Smooth muscle cell (in vitro differentiated cells): Measurements from ENCODE around the gene TRIM61. TPM values are rescaled to one million over a fixed set of nuclear protein-coding genes. Genes with fewer than 3 reads are reported as not detected.
"Not testable (repeated sequence)": the region's sequence is repeated elsewhere in the genome, so short reads cannot be mapped to it uniquely, and the experiment has no call there.

ENCODE experiments used
- DNase-seq: peaks from one replicate; lab custom pipeline; 2025; ENCODE audit not compliant: unreplicated experiment; lab: John Stamatoyannopoulos, UW
- H2AFZ ChIP-seq: fragments of 200-600 bp; sonication (generic); 2 replicates; pipeline ENCODE4 v1.6.0; 2016; ENCODE audit warnings: antibody characterized with exemption, low read depth, mild to moderate bottlenecking
- H3F3A ChIP-seq: fragments of 200-600 bp; sonication (generic); 2 replicates; pipeline ENCODE4 v1.6.0; 2017; ENCODE audit warnings: antibody characterized with exemption, low read depth
- H3K27ac ChIP-seq: fragments of 200-600 bp; sonication (generic); 2 replicates; pipeline ENCODE4 v1.5.1; 2016; ENCODE audit warnings: low read depth, mild to moderate bottlenecking
- H3K27me3 ChIP-seq: fragments of 200-600 bp; sonication (generic); 2 replicates; pipeline ENCODE4 v1.6.1; 2016; ENCODE audit warnings: low read depth, mild to moderate bottlenecking
- H3K36me3 ChIP-seq: fragments of 200-600 bp; sonication (generic); 2 replicates; pipeline ENCODE4 v1.5.1; 2016; ENCODE audit warnings: low read depth
- H3K4me1 ChIP-seq: fragments of 200-600 bp; sonication (generic); 2 replicates; pipeline ENCODE4 v1.5.1; 2016; ENCODE audit warnings: low read depth
- H3K4me2 ChIP-seq: fragments of 200-600 bp; sonication (generic); 2 replicates; pipeline ENCODE4 v1.6.0; 2016; ENCODE audit warnings: mild to moderate bottlenecking
- H3K4me3 ChIP-seq: fragments of 200-600 bp; sonication (generic); 2 replicates; pipeline ENCODE4 v1.5.1; 2016; ENCODE audit warnings: mild to moderate bottlenecking
- H3K79me2 ChIP-seq: fragments of 200-600 bp; sonication (generic); 2 replicates; pipeline ENCODE4 v1.6.0; 2016; ENCODE audit warnings: low read depth, mild to moderate bottlenecking
- H3K9ac ChIP-seq: fragments of 200-600 bp; sonication (generic); 2 replicates; pipeline ENCODE4 v1.6.0; 2016; ENCODE audit warnings: low read depth
- H3K9me3 ChIP-seq: fragments of 200-600 bp; sonication (generic); replicated peaks from 2 replicates; pipeline ENCODE4 v1.5.1; 2016; ENCODE audit warnings: low read depth
- H4K20me1 ChIP-seq: fragments of 200-600 bp; sonication (generic); 2 replicates; pipeline ENCODE4 v1.6.0; 2016; ENCODE audit warnings: low read depth
- CTCF ChIP-seq: fragments of 200-600 bp; sonication (generic); IDR thresholded peaks from 2 replicates; pipeline ENCODE4 v1.5.1; 2017; ENCODE audit warnings: borderline replicate concordance, mild to moderate bottlenecking, antibody characterized with exemption; ENCODE audit not compliant: insufficient read depth, poor library complexity, severe bottlenecking
- WGBS: methylation state at CpG from one replicate; pipeline ENCODE4 v1.1.7; 2016; ENCODE audit warnings: low lambda C conversion rate; 5-methylcytosine and 5-hydroxymethylcytosine counted together
- polyA plus RNA-seq: library from polyadenylated mRNA; unstranded; fragments of >200 nt; fragmentation: Nextera tagmentation; extraction: Ambion mirVana; gene quantifications from 2 replicates; pipeline ENCODE4 v1.2.1, GENCODE V29; 2016
- total RNA-seq: library from RNA; depleted of rRNA; stranded (reverse); fragments of >200 nt; gene quantifications from 2 replicates; pipeline ENCODE4 v1.2.3, GENCODE V29; 2014

Gene TRIM61
- total and polyA plus RNA-seq, 2 experiments from 2014 or later, result not detected

GRCh38 chr4:164997324-164997723 is 19.9 kb upstream of the TRIM61 start:
- H3K27me3 ChIP-seq, result no peaks in the 10 kb centered on the region
- TF ChIP-seq CTCF, result no peak
- WGBS, result 93% methylated on average over 2 of the region's 2 CpGs
- H3F3A ChIP-seq, result no peaks in the 10 kb centered on the region
- no peaks in the 10 kb centered on the region for H3K9me3 ChIP-seq
- no peak overlapping the region for H3K9ac ChIP-seq
- no peak overlapping the region for H3K4me3 ChIP-seq
- no peaks in the 10 kb centered on the region for H3K4me1 ChIP-seq
- H3K27ac ChIP-seq, result no peak overlapping the region
- no peaks in the 10 kb centered on the region for H4K20me1 ChIP-seq
- no peak overlapping the region for H3K4me2 ChIP-seq
- H3K36me3 ChIP-seq, result no peaks in the 10 kb centered on the region
- no peaks in the 10 kb centered on the region for H3K79me2 ChIP-seq
- no peak overlapping the region for H2AFZ ChIP-seq
- no peak for DNase-seq

GRCh38 chr4:164996123-164996522 is 18.7 kb upstream of the TRIM61 start:
- not testable (repeated sequence) for DNase-seq, H3K27me3 ChIP-seq, H3K27ac ChIP-seq, H3K4me3 ChIP-seq, H3K4me2 ChIP-seq, H2AFZ ChIP-seq, H3K4me1 ChIP-seq, H3K79me2 ChIP-seq, H4K20me1 ChIP-seq, H3K9ac ChIP-seq, H3F3A ChIP-seq, H3K9me3 ChIP-seq, H3K36me3 ChIP-seq
- WGBS, result 86% methylated on average over 6 of the region's 6 CpGs

- not testable (repeated sequence) for H3K4me1 ChIP-seq, H3K4me2 ChIP-seq, H3K4me3 ChIP-seq, H2AFZ ChIP-seq, H4K20me1 ChIP-seq, H3K27me3 ChIP-seq, H3F3A ChIP-seq, H3K79me2 ChIP-seq, H3K9me3 ChIP-seq, H3K36me3 ChIP-seq, H3K27ac ChIP-seq, H3K9ac ChIP-seq, DNase-seq
- WGBS, result 90% methylated on average over 10 of the region's 10 CpGs
Measured at GRCh38 chr4:164990786-164991185, 13.3 kb upstream of the TRIM61 start.

- H4K20me1 ChIP-seq, result no peaks in the 10 kb centered on the region
- no peak overlapping the region for H3K4me2 ChIP-seq
- H3K9me3 ChIP-seq, result no peaks in the 10 kb centered on the region
- 91% methylated on average over 2 of the region's 2 CpGs for whole genome bisulfite sequencing
- no peak for DNase-seq
- H3K27ac ChIP-seq, result no peak overlapping the region
- no peaks in the 10 kb centered on the region for H3F3A ChIP-seq
- H3K4me3 ChIP-seq, result no peak overlapping the region
- H2AFZ ChIP-seq, result no peak overlapping the region
- H3K27me3 ChIP-seq, result no peaks in the 10 kb centered on the region
- no peaks in the 10 kb centered on the region for H3K4me1 ChIP-seq
- no peak overlapping the region for H3K9ac ChIP-seq
- no peaks in the 10 kb centered on the region for H3K79me2 ChIP-seq
- TF ChIP-seq CTCF, result no peak
- no peaks in the 10 kb centered on the region for H3K36me3 ChIP-seq
Measured at GRCh38 chr4:164989471-164989870, 12.0 kb upstream of the TRIM61 start.

- not testable (repeated sequence) for H3K79me2 ChIP-seq, DNase-seq, H2AFZ ChIP-seq, H3K9ac ChIP-seq, H3K36me3 ChIP-seq, H4K20me1 ChIP-seq, H3K4me2 ChIP-seq, H3K4me1 ChIP-seq, H3K27me3 ChIP-seq, H3K9me3 ChIP-seq, H3K4me3 ChIP-seq, H3K27ac ChIP-seq, H3F3A ChIP-seq
- WGBS, result 89% methylated on average over 2 of the region's 2 CpGs
Measured at GRCh38 chr4:164971929-164972328, 5.5 kb downstream of the TRIM61 start.
